ENCODE measurements around the gene TARS1.

TARS1 gene

DNA sequence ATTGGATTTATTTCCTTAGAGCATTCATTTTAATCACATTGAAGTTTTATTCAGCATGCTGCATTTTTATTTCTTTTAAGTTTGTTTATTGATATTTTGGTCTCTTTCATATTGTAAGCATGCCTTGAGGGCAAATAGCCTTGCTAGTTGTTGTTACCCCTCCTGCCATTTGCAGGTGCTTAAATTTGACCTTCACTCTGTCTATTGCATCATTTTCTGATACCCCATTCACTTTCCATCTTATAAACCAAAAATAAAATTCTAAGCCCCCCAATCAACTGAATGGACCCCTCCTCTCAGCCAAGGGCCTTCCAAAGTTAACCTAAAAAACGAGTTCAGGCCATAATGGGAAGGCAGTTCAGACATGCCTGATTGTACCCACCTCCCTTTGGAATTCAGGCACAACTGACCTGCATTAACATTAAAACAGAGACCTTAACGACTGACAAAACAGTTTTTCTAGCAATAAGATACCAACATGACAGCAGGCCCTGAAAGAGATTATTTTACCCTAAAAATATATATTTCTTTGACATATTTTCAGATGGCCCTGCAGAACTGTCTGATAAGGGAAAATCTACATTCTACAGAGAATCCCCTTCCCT lies 32.1 kb downstream of the TARS1 start:
- H3K27ac ChIP-seq (ENCODE audit: insufficient read depth in 1 of 2, low read depth in 1 of 2, low read length in 2 of 2, poor library complexity in 1 of 2, severe bottlenecking in 2 of 2): no peak overlapping the region
- H3K4me3 ChIP-seq (ENCODE audit: control insufficient read depth in 1 of 7, extremely low read depth in 1 of 7, insufficient read depth in 4 of 7, low read depth in 2 of 7, low read length in 6 of 7): no peak overlapping the region
- no peaks in the 10 kb centered on the region for H3K27me3 ChIP-seq (replicated peaks in 2 of 5; ENCODE audit: control insufficient read depth in 4 of 5, insufficient read depth in 5 of 5, low read length in 4 of 5)
- no peak for DNase-seq
- ChIA-PET CTCF (no interaction called here), POLR2A (no interaction called here)
- H3K36me3 ChIP-seq (ENCODE audit: control insufficient read depth in 4 of 4, insufficient read depth in 4 of 4, low read length in 3 of 4): peaks cover 29 to 86% (median 58%) of the 10 kb centered on the region in 4 experiments
- 94% methylated on average over 2 of the region's 2 CpGs for WGBS (ENCODE audit: insufficient coverage)
- H3K4me1 ChIP-seq (ENCODE audit: control extremely low read depth in 1 of 4, control insufficient read depth in 4 of 4, insufficient read depth in 4 of 4, low read length in 3 of 4): no peaks in the 10 kb centered on the region
- peaks cover 2 to 17% (median 8%) of the 10 kb centered on the region in 5 experiments for H3K9me3 ChIP-seq (ENCODE audit: control extremely low read depth in 1 of 5, control insufficient read depth in 4 of 5, insufficient read depth in 2 of 5, low read depth in 1 of 5, low read length in 4 of 5)

DNA sequence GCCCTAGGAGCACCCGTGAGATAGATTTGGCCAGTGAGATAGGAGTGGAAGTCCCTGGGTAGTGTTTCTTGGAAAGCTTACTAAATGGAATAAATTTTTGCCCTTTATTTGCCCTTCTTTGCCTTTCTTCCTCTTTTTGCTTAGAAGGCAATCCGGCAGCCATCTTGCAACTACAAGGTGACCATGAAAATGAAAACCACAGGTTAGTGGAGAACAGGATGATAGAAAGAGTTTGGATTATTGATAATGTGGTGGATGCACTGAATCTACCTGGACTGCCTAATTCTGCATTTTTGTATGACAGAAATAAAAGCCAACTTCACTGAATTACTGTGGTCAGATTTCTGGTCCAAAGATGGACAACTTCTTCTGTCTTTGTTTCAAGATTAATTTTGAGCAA lies 33.2 kb downstream of the TARS1 start:
- no peaks in the 10 kb centered on the region for H3K4me1 ChIP-seq (ENCODE audit: control extremely low read depth in 1 of 4, control insufficient read depth in 4 of 4, insufficient read depth in 4 of 4, low read length in 3 of 4)
- H3K9me3 ChIP-seq (ENCODE audit: control extremely low read depth in 1 of 5, control insufficient read depth in 4 of 5, insufficient read depth in 2 of 5, low read depth in 1 of 5, low read length in 4 of 5): peaks cover 2 to 17% (median 8%) of the 10 kb centered on the region in 5 experiments
- POLR2A ChIA-PET: no interaction called here
- no peak overlapping the region for H3K27ac ChIP-seq (ENCODE audit: insufficient read depth in 1 of 2, low read depth in 1 of 2, low read length in 2 of 2, poor library complexity in 1 of 2, severe bottlenecking in 2 of 2)
- no peak overlapping the region for H3K4me3 ChIP-seq (ENCODE audit: control insufficient read depth in 1 of 7, extremely low read depth in 1 of 7, insufficient read depth in 4 of 7, low read depth in 2 of 7, low read length in 6 of 7)
- CTCF ChIA-PET: no interaction called here
- peaks cover 22 to 75% (median 51%) of the 10 kb centered on the region in 4 experiments for H3K36me3 ChIP-seq (ENCODE audit: control insufficient read depth in 4 of 4, insufficient read depth in 4 of 4, low read length in 3 of 4)
- DNase-seq: peak in 1 of 3 donors; percentile 1
- WGBS (ENCODE audit: insufficient coverage): no CpG with 5 or more reads among the region's 2 CpGs
- no peaks in the 10 kb centered on the region for H3K27me3 ChIP-seq (replicated peaks in 2 of 5; ENCODE audit: control insufficient read depth in 4 of 5, insufficient read depth in 5 of 5, low read length in 4 of 5)

DNA sequence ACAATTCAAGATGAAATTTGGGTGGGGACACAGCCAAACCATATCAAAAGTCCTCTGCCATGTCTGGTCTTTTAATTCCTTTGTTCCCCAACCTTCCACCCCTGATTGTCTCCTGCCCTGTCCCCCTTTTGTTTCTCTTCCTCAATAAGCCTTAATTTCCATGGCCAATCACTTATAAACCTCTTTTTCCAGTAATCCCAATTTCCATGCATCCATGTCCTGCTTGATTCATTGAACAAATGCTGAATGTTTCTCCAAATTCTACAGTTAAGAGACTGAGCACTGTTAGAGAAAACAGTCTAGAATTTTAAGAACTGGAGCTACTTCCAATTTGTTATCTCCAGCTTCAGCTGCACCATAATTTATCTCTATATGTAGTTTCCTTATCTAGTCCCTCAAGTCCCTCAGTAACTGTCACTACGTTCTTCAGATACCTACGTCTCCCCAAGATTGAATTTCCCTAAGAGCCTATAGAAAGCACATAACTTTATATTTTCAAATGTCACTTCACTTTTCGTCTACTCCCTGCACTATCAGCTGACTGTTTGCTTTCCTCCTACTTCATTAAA lies 34.2 kb downstream of the TARS1 start:
- H3K4me3 ChIP-seq (ENCODE audit: control insufficient read depth in 1 of 7, extremely low read depth in 1 of 7, insufficient read depth in 4 of 7, low read depth in 2 of 7, low read length in 6 of 7): no peak overlapping the region
- no peak overlapping the region for H3K27ac ChIP-seq (ENCODE audit: insufficient read depth in 1 of 2, low read depth in 1 of 2, low read length in 2 of 2, poor library complexity in 1 of 2, severe bottlenecking in 2 of 2)
- 100% methylated on average over 2 of the region's 3 CpGs for WGBS (ENCODE audit: insufficient coverage)
- ChIA-PET CTCF (no interaction called here), POLR2A (no interaction called here)
- DNase-seq: peak in 2 of 3 donors; percentile 8 to 30
- H3K36me3 ChIP-seq (ENCODE audit: control insufficient read depth in 4 of 4, insufficient read depth in 4 of 4, low read length in 3 of 4): peaks cover 18 to 66% (median 46%) of the 10 kb centered on the region in 4 experiments
- peaks cover 2 to 17% (median 8%) of the 10 kb centered on the region in 5 experiments for H3K9me3 ChIP-seq (ENCODE audit: control extremely low read depth in 1 of 5, control insufficient read depth in 4 of 5, insufficient read depth in 2 of 5, low read depth in 1 of 5, low read length in 4 of 5)
- H3K4me1 ChIP-seq (ENCODE audit: control extremely low read depth in 1 of 4, control insufficient read depth in 4 of 4, insufficient read depth in 4 of 4, low read length in 3 of 4): no peaks in the 10 kb centered on the region
- no peaks in the 10 kb centered on the region for H3K27me3 ChIP-seq (replicated peaks in 2 of 5; ENCODE audit: control insufficient read depth in 4 of 5, insufficient read depth in 5 of 5, low read length in 4 of 5)

DNA sequence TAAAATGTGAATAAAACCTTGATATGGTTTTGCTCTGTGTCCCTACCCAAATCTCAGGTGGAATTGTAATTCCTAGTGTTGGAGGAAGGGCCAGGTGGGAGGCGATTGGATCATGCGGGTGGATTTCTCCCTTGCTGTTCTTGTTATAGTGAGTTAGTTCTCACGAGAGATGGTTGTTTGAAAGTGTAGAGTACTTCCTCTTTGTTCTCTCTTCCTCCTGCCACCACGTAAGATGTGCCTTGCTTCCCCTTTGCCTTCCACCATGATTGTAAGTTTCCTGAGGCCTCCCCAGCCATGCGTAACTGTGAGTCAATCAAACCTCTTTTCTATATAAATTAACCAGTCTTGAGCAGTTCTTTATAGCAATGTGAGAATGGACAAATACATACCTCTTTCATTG lies 34.9 kb downstream of the TARS1 start:
- ChIA-PET POLR2A (no interaction called here), CTCF (no interaction called here)
- Histone ChIP-seq H3K4me3 (ENCODE audit: control insufficient read depth in 1 of 7, extremely low read depth in 1 of 7, insufficient read depth in 4 of 7, low read depth in 2 of 7, low read length in 6 of 7) (no peak overlapping the region), H3K27me3 (replicated peaks in 2 of 5; ENCODE audit: control insufficient read depth in 4 of 5, insufficient read depth in 5 of 5, low read length in 4 of 5) (no peaks in the 10 kb centered on the region), H3K36me3 (ENCODE audit: control insufficient read depth in 4 of 4, insufficient read depth in 4 of 4, low read length in 3 of 4) (peaks cover 13 to 59% (median 39%) of the 10 kb centered on the region in 4 experiments), H3K4me1 (ENCODE audit: control extremely low read depth in 1 of 4, control insufficient read depth in 4 of 4, insufficient read depth in 4 of 4, low read length in 3 of 4) (no peaks in the 10 kb centered on the region), H3K27ac (ENCODE audit: insufficient read depth in 1 of 2, low read depth in 1 of 2, low read length in 2 of 2, poor library complexity in 1 of 2, severe bottlenecking in 2 of 2) (no peak overlapping the region), H3K9me3 (ENCODE audit: control extremely low read depth in 1 of 5, control insufficient read depth in 4 of 5, insufficient read depth in 2 of 5, low read depth in 1 of 5, low read length in 4 of 5) (peaks cover 2 to 17% (median 8%) of the 10 kb centered on the region in 5 experiments)
- 100% methylated on average over 2 of the region's 5 CpGs for WGBS (ENCODE audit: insufficient coverage)
- DNase-seq: peak in 2 of 3 donors; percentile 4 to 6

DNA sequence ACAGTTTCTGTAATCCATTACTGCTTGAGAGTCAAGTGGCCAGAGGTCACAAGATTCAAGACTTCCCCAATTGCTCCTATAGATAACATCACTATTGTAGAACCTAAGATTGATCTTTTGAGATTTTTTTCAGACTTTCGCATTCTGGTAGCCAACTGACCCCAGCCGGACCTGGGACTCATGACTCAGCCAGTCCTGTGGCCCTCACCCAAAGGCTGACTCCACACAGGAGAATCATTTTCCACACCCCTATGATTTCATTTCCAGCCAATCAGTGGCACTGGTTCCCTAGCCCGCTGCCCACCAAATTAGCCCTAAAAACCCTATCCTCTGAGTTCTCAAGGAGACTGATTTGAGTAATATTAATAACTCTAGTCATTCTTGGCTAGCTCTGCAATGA lies 36.2 kb downstream of the TARS1 start:
- peaks cover 2 to 17% (median 8%) of the 10 kb centered on the region in 5 experiments for H3K9me3 ChIP-seq (ENCODE audit: control extremely low read depth in 1 of 5, control insufficient read depth in 4 of 5, insufficient read depth in 2 of 5, low read depth in 1 of 5, low read length in 4 of 5)
- H3K4me3 ChIP-seq (ENCODE audit: control insufficient read depth in 1 of 7, extremely low read depth in 1 of 7, insufficient read depth in 4 of 7, low read depth in 2 of 7, low read length in 6 of 7): no peak overlapping the region
- H3K36me3 ChIP-seq (ENCODE audit: control insufficient read depth in 4 of 4, insufficient read depth in 4 of 4, low read length in 3 of 4): peaks cover 9 to 48% (median 31%) of the 10 kb centered on the region in 4 experiments
- WGBS (ENCODE audit: insufficient coverage): 100% methylated on average over 2 of the region's 3 CpGs
- H3K27ac ChIP-seq (ENCODE audit: insufficient read depth in 1 of 2, low read depth in 1 of 2, low read length in 2 of 2, poor library complexity in 1 of 2, severe bottlenecking in 2 of 2): no peak overlapping the region
- H3K27me3 ChIP-seq (replicated peaks in 2 of 5; ENCODE audit: control insufficient read depth in 4 of 5, insufficient read depth in 5 of 5, low read length in 4 of 5): no peaks in the 10 kb centered on the region
- CTCF ChIA-PET: no interaction called here
- no peak for DNase-seq
- no peaks in the 10 kb centered on the region for H3K4me1 ChIP-seq (ENCODE audit: control extremely low read depth in 1 of 4, control insufficient read depth in 4 of 4, insufficient read depth in 4 of 4, low read length in 3 of 4)
- POLR2A ChIA-PET: no interaction called here

DNA sequence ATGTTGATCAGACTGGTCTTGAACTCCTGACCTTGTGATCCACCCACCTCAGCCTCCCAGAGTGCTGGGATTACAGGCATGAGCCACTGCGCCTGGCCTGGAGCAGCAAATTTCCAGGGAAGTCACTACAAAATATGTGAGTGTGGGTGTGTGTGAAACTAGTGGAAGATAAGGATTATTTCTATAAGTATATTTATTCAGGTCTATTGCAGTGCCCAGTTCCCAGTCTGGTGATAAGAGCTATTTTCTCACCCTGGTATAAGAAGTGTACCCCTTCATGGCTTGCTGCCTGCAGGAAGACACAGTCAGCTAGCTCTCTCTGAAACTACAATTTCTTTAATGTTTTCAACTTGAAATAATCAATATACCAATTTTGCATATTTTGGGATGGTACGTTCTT lies 37.1 kb downstream of the TARS1 start:
- CTCF ChIA-PET: interaction anchor here (1.0 kb wide), 1 partner anchor 16 kb away, joined by 3 read pairs; no protein-coding TSS in a partner anchor
- peaks cover 9 to 41% (median 27%) of the 10 kb centered on the region in 4 experiments for H3K36me3 ChIP-seq (ENCODE audit: control insufficient read depth in 4 of 4, insufficient read depth in 4 of 4, low read length in 3 of 4)
- no peak for DNase-seq
- H3K9me3 ChIP-seq (ENCODE audit: control extremely low read depth in 1 of 5, control insufficient read depth in 4 of 5, insufficient read depth in 2 of 5, low read depth in 1 of 5, low read length in 4 of 5): peaks cover 2 to 17% (median 8%) of the 10 kb centered on the region in 5 experiments
- H3K4me1 ChIP-seq (ENCODE audit: control extremely low read depth in 1 of 4, control insufficient read depth in 4 of 4, insufficient read depth in 4 of 4, low read length in 3 of 4): no peaks in the 10 kb centered on the region
- no peak overlapping the region for H3K4me3 ChIP-seq (ENCODE audit: control insufficient read depth in 1 of 7, extremely low read depth in 1 of 7, insufficient read depth in 4 of 7, low read depth in 2 of 7, low read length in 6 of 7)
- no peaks in the 10 kb centered on the region for H3K27me3 ChIP-seq (replicated peaks in 2 of 5; ENCODE audit: control insufficient read depth in 4 of 5, insufficient read depth in 5 of 5, low read length in 4 of 5)
- H3K27ac ChIP-seq (ENCODE audit: insufficient read depth in 1 of 2, low read depth in 1 of 2, low read length in 2 of 2, poor library complexity in 1 of 2, severe bottlenecking in 2 of 2): no peak overlapping the region
- POLR2A ChIA-PET: interaction anchor here (0.7 kb wide), 1 partner anchor 8 kb away, joined by 4 read pairs; no protein-coding TSS in a partner anchor
- no CpG with 5 or more reads among the region's 2 CpGs for WGBS (ENCODE audit: insufficient coverage)

DNA sequence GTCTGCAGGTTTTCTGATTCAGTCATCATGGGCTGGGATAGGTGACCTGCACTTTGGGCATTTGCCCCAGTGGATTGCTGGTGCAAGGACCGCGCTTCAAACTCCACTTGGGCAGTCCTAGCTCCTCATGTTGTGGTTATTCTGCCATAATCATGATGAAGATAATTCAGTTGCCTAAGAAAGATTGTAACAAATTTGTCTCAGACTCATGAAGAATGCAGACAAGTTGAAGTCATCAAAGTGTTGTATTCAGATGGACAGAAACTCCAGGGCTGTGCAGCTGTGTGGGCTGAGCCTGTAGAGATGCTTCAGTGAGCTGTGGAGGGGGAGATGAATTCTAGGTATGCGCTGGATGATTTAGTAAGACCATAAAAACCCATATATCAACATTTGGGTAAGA lies 38.5 kb downstream of the TARS1 start:
- no peak overlapping the region for H3K27ac ChIP-seq (ENCODE audit: insufficient read depth in 1 of 2, low read depth in 1 of 2, low read length in 2 of 2, poor library complexity in 1 of 2, severe bottlenecking in 2 of 2)
- WGBS (ENCODE audit: insufficient coverage): 92% methylated on average over 2 of the region's 3 CpGs
- ChIA-PET POLR2A (no interaction called here), CTCF (no interaction called here)
- H3K27me3 ChIP-seq (replicated peaks in 2 of 5; ENCODE audit: control insufficient read depth in 4 of 5, insufficient read depth in 5 of 5, low read length in 4 of 5): no peaks in the 10 kb centered on the region
- no peak overlapping the region for H3K4me3 ChIP-seq (ENCODE audit: control insufficient read depth in 1 of 7, extremely low read depth in 1 of 7, insufficient read depth in 4 of 7, low read depth in 2 of 7, low read length in 6 of 7)
- H3K36me3 ChIP-seq (ENCODE audit: control insufficient read depth in 4 of 4, insufficient read depth in 4 of 4, low read length in 3 of 4): peaks cover 7 to 27% (median 18%) of the 10 kb centered on the region in 4 experiments
- H3K4me1 ChIP-seq (ENCODE audit: control extremely low read depth in 1 of 4, control insufficient read depth in 4 of 4, insufficient read depth in 4 of 4, low read length in 3 of 4): no peaks in the 10 kb centered on the region
- peaks cover 1 to 12% (median 4%) of the 10 kb centered on the region in 5 experiments for H3K9me3 ChIP-seq (ENCODE audit: control extremely low read depth in 1 of 5, control insufficient read depth in 4 of 5, insufficient read depth in 2 of 5, low read depth in 1 of 5, low read length in 4 of 5)
- no peak for DNase-seq
